Pancreas (tissue), 10 donors: ENCODE results near the gene MRPL4. TPM values are rescaled to one million over a fixed set of nuclear protein-coding genes. Genes with fewer than 3 reads are reported as not detected.

Source experiments
- ATAC-seq, 4 donors: fragments of 200-7000 bp; cut with Tn5 transposase; one replicate each; pipeline versions ENCODE4 v1.8.0 to v1.9.1; 2020; ENCODE audit warnings: mild to moderate bottlenecking in 4 of 4, moderate library complexity in 4 of 4
- DNase-seq, 6 donors: peaks; one replicate each; pipeline ENCODE4 v3.0.0-alpha.2; 2020
- FAIRE-seq: peaks from 2 replicates; lab custom pipeline; 2012; peaks lifted over from hg19 to GRCh38; lab: Jason Lieb, UNC
- H3K27ac ChIP-seq, 4 donors: fragments of 200-600 bp; sonication (generic); 1 replicate in 3 of 4; 2 replicates in 1 of 4; pipeline versions ENCODE4 v1.5.0 to v1.8.0; 2020
- H3K27me3 ChIP-seq, 4 donors: fragments of 200-600 bp; one replicate each; pipeline ENCODE4 v1.8.0; 2021
- H3K36me3 ChIP-seq, 3 donors: fragments of 200-600 bp; sonication (generic) in 1 of 3; one replicate each; pipeline versions ENCODE4 v1.5.0 to v1.8.0; 2020 to 2021
- H3K4me1 ChIP-seq, 3 donors: fragments of 200-600 bp; one replicate each; pipeline ENCODE4 v1.8.0; 2021
- H3K4me3 ChIP-seq, 4 donors: fragments of 200-600 bp; sonication (generic) in 2 of 4; one replicate each; pipeline versions ENCODE4 v1.5.0 to v1.8.0; 2020 to 2021
- H3K9me3 ChIP-seq, 4 donors: fragments of 200-600 bp; one replicate each; pipeline ENCODE4 v1.8.0; 2021
- CTCF ChIP-seq, 4 donors: fragments of 200-600 bp; sonication (generic) in 3 of 4; IDR thresholded peaks; one replicate each; pipeline versions ENCODE4 v1.5.0 to v1.8.0; 2021; ENCODE audit warnings: antibody characterized with exemption in 4 of 4
- WGBS, 2 donors: extraction: QIAGEN DNeasy Blood & Tissue Kit; methylation state at CpG; one replicate each; pipeline ENCODE4 v1.1.7; 2013; 5-methylcytosine and 5-hydroxymethylcytosine counted together
- intact Hi-C, 3 donors: fragments of 100-400 bp; cut with DNase I; formaldehyde crosslinking; loops; one replicate each; pipeline versions ENCODE4 v1.11.1 to v1.14.2; 2022
- polyA plus RNA-seq, 2 donors: library from polyadenylated mRNA; stranded (reverse); fragments of 200-250 nt; gene quantifications; one replicate each; pipeline ENCODE4 v1.2.3, GENCODE V29; 2013
- total RNA-seq, 6 donors: library from RNA; stranded (reverse); fragmentation: NEBNext Ultra II Directional in 4 of 6; extraction: Animal tissue kit (Norgen Biotek cat#: 25700) in 4 of 6; gene quantifications; one replicate each; pipeline versions ENCODE4 v1.2.1 to v1.2.4, GENCODE V29; 2021 to 2023
- donor health status: healthy with polysubstance abuse.
- donor health status: DM: no; HTN: no; CAD: no; lungs with moderate emphysema.
- donor health status: DM: no; HTN: no; CAD: no.
- donor health status: control.
- donor health status: control.
- donor health status: Bipolar disorder and iron deficiency.
- donor health status: DM: yes; HTN: yes; CAD: no.
- donor health status: DM: no; HTN: no; CAD: no.
- donor health status: DM: no; HTN: no; CAD: no.
- donor health status: DM: yes; HTN: yes; CAD: no.

MRPL4 gene
- total and polyA plus RNA-seq, 8 donors = 9.9 to 34.4 (median 16.3) TPM

GRCh38 chr19:10289167-10289835, 37.3 kb downstream of the MRPL4 start:
- DNase-seq = no peak
- H3K27me3 ChIP-seq = peaks cover 0 to 37% (median 11%) of the 10 kb centered on the region in 4 donors

GRCh38 chr19:10289836-10290356, 37.9 kb downstream of the MRPL4 start, which contains the start of gene ICAM5:
Gene ICAM5, plus strand, starts transcription at chr19:10289952. Its CDS starts 92 bp downstream, at chr19:10290044.
- Histone ChIP-seq H3K4me1 (peaks cover 9 to 22% (median 11%) of the 10 kb centered on the region in 3 donors), H3K36me3 (no peaks in the 10 kb centered on the region), H3K4me3 (peak within 1 kb of the TSS in 2 of 4 donors; percentile 17 to 48), H3K27me3 (peaks cover 0 to 42% (median 11%) of the 10 kb centered on the region in 4 donors), H3K9me3 (no peaks in the 10 kb centered on the region), H3K27ac (no peak within 1 kb of the TSS)
- no peak for TF ChIP-seq CTCF (IDR thresholded peaks at IDR 0.05)
- FAIRE-seq (no peak), ATAC-seq (no peak), DNase-seq (no peak)
- intact Hi-C loops = no loop called here
- WGBS, 2 donors = 2% methylated on average over 38 to 45 of the region's 45 CpGs

More at GRCh38 chr19:10289167-10289835, 37.3 kb downstream of the MRPL4 start:
- TF ChIP-seq CTCF (IDR thresholded peaks at IDR 0.05) = no peak
- ATAC-seq = peak in 1 of 4 donors; percentile 5
- H3K9me3 ChIP-seq = no peaks in the 10 kb centered on the region
- no peak overlapping the region for H3K27ac ChIP-seq
- peaks cover 9 to 22% (median 11%) of the 10 kb centered on the region in 3 donors for H3K4me1 ChIP-seq
- 1 to 2% methylated on average over 50 of the region's 50 CpGs for WGBS, 2 donors
- H3K4me3 ChIP-seq = peak overlapping the region in 2 of 4 donors; percentile 17 to 48
- intact Hi-C loops = no loop called here
- H3K36me3 ChIP-seq = no peaks in the 10 kb centered on the region
- no peak for FAIRE-seq

- DNase-seq (no peak), FAIRE-seq (no peak), ATAC-seq (no peak)
- WGBS, 2 donors = 1 to 3% methylated on average over 30 of the region's 30 CpGs
- Histone ChIP-seq H3K27me3 (peaks cover 0 to 43% (median 11%) of the 10 kb centered on the region in 4 donors), H3K4me1 (peaks cover 11 to 26% (median 13%) of the 10 kb centered on the region in 3 donors), H3K4me3 (peak overlapping the region in 1 of 4 donors; percentile 48), H3K9me3 (no peaks in the 10 kb centered on the region), H3K36me3 (no peaks in the 10 kb centered on the region), H3K27ac (no peak overlapping the region)
- TF ChIP-seq CTCF (IDR thresholded peaks at IDR 0.05) = no peak
- intact Hi-C loops = no loop called here
Observed at GRCh38 chr19:10290357-10290875, 38.4 kb downstream of the MRPL4 start.

GRCh38 chr19:10290876-10291553, 39.0 kb downstream of the MRPL4 start:
- intact Hi-C loops = no loop called here
- DNase-seq = peak in 2 of 6 donors; percentile 35 to 71
- ATAC-seq = peak in 3 of 4 donors; percentile 32 to 38 (median 32)
- WGBS, 2 donors = 1 to 3% methylated on average over 57 of the region's 57 CpGs
- Histone ChIP-seq H3K36me3 (no peaks in the 10 kb centered on the region), H3K9me3 (no peaks in the 10 kb centered on the region), H3K4me1 (peaks cover 11 to 29% (median 17%) of the 10 kb centered on the region in 3 donors), H3K4me3 (peak overlapping the region in 2 of 4 donors; percentile 26 to 48), H3K27me3 (peaks cover 0 to 45% (median 11%) of the 10 kb centered on the region in 4 donors), H3K27ac (no peak overlapping the region)
- FAIRE-seq = no peak
- no peak for TF ChIP-seq CTCF (IDR thresholded peaks at IDR 0.05)
